Measurements from ENCODE around the gene SGMS2. TPM values are rescaled to one million over a fixed set of nuclear protein-coding genes. Genes with fewer than 3 reads are reported as not detected.

Gene SGMS2
- total RNA-seq, 1 donor from 2014 or later: 84.2 TPM

DNA sequence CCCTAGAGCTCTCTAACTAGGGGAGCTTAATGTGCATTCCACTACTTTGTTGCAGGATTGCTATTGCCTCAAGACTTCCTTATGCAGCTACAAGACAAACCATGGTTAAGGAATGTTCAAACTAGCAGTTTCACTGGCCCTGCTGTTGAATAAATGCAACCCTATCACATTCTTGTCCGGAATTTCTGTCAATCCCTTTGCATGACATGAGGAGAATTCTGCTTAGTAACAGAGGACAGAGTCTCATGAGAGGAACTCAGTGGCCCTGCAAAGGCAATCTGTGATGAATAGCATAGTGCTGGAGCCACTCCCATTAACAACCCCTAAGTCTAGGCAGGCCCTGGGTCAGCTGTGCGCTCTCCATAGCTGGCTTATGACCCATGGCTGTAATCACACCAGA is 30.7 kb upstream of the SGMS2 start:
- DNase-seq (ENCODE audit: low read depth): no peak
- no peak overlapping the region for H3K4me3 ChIP-seq (ENCODE audit: low read depth, low read length)
- TF ChIP-seq, protein P1, sequence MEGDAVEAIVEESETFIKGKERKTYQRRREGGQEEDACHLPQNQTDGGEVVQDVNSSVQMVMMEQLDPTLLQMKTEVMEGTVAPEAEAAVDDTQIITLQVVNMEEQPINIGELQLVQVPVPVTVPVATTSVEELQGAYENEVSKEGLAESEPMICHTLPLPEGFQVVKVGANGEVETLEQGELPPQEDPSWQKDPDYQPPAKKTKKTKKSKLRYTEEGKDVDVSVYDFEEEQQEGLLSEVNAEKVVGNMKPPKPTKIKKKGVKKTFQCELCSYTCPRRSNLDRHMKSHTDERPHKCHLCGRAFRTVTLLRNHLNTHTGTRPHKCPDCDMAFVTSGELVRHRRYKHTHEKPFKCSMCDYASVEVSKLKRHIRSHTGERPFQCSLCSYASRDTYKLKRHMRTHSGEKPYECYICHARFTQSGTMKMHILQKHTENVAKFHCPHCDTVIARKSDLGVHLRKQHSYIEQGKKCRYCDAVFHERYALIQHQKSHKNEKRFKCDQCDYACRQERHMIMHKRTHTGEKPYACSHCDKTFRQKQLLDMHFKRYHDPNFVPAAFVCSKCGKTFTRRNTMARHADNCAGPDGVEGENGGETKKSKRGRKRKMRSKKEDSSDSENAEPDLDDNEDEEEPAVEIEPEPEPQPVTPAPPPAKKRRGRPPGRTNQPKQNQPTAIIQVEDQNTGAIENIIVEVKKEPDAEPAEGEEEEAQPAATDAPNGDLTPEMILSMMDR (conservative IDR thresholded peaks at IDR 0.05; ENCODE audit: low read depth, low read length): no peak

DNA sequence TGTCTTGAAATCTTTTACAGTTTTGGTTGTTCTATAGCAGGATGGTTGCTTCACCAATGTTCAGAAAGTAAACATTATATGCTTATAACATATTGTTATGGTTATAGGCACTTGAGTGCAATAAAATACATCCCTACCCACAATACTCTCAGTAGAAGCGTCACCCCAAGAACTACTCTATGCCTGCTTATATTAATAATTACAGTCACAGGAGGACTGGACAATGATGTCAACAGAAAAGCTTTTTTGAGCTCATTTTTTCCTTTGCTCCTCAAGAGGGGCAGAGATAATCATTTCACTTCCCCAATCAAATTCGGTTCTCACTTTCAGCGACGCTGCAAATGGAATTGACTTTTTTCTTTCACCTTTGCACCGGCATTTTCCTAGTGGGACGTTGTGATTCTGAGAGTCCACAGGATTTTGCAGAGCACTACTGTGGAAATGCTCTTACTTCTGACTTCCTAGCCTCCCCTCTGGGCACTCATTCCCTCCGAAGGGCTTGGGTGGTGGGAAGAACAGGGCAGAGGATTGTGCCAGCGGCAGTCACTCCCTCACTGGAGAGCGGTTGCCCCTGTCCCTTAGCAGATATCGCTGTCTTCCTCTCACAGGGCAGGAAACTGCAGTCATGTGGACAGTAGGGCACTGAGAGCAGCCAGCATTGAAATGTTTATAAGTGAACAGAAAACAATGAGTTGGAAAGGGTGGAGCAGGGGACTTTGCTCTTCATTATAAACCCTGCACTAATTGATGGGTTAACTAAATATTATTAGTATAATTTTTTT is 24.9 kb upstream of the SGMS2 start:
- DNase-seq (ENCODE audit: low read depth): no peak
- H3K4me3 ChIP-seq (ENCODE audit: low read depth, low read length): peak overlapping the region; percentile 53
- TF ChIP-seq, protein P1 (conservative IDR thresholded peaks at IDR 0.05; ENCODE audit: low read depth, low read length): no peak

DNA sequence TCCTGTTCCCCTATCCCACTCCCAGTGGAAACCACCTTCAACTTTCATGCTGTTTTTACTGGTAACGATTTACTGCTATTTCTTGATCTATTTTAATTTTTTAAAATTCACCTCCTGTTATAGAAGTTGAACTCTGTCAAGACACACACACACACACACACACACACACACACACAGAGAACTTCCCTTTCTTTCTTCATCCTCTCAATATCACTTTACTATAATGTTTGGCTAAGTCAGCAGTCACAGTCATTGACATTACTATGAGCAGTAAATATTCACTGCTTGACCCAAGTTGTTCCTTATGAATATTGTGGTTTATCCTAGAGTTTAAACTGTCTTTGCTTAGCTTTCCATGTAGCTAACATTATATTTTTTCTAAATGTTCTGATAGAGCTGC is 24.0 kb upstream of the SGMS2 start:
- no peak overlapping the region for H3K4me3 ChIP-seq (ENCODE audit: low read depth, low read length)
- TF ChIP-seq, protein P1 (conservative IDR thresholded peaks at IDR 0.05; ENCODE audit: low read depth, low read length): no peak
- DNase-seq (ENCODE audit: low read depth): no peak

DNA sequence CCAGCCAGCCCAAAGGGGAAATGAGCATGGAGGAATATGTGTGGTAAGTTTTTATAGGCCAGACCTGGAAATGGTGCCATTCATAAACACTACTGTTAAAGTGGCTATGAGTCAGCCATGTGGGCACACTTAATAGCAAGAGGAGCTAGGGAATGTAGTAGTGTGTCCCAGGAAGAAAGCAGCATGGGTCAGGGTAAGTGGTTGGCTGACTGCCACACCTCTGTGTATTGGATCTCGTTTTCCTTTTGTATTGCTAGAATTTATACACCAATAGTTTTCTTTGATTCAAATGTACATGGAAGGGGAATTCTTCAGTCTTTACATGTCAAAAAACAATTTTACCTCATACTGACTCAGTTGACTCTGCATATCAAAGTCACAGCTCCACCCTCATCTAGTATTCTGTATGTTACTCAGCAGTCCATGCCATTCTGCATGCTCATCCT is 22.9 kb upstream of the SGMS2 start:
- DNase-seq (ENCODE audit: low read depth): no peak
- TF ChIP-seq, protein P1 (conservative IDR thresholded peaks at IDR 0.05; ENCODE audit: low read depth, low read length): no peak
- H3K4me3 ChIP-seq (ENCODE audit: low read depth, low read length): no peak overlapping the region

DNA sequence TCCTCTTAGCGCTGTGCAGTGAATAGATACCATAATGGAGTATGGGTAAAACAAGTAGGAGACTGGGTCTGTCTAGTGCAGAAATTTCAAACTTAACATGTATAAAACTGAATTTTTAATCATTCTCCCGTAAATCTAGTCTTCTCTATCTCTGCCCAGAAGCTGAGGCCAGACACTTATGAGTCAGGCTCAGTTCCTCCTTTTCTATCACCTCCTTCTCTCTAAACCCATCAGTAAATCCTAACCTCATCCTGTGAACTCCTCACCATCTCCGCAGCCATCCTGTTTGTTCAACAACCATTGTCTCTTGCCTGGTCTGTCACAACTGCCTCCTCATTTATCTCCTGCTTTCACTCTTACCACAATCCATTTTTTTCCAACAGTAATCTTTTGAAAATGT is 19.8 kb upstream of the SGMS2 start:
- TF ChIP-seq, protein P1 (conservative IDR thresholded peaks at IDR 0.05; ENCODE audit: low read depth, low read length): no peak
- no peak for DNase-seq (ENCODE audit: low read depth)
- H3K4me3 ChIP-seq (ENCODE audit: low read depth, low read length): no peak overlapping the region

DNA sequence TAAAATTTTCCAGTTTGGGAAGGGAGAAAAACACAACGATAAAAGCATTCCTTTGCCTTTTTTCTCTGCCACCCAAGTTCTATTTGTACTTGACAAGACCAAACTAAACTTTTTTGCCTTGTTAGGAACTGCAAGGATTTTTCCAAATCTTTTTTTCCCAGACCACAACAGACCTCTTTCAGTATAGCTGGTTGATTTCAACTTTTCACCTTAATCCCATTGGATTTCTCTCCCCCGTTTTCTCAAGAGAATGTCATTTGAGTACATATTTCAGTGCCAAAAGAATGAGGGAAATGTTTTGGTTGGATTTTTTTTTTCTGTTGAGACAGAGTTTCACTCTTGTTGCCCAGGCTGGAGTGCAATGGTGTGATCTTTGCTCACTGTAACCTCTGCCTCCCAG is 18.5 kb upstream of the SGMS2 start:
- DNase-seq (ENCODE audit: low read depth): no peak
- H3K4me3 ChIP-seq (ENCODE audit: low read depth, low read length): no peak overlapping the region
- TF ChIP-seq, protein P1 (conservative IDR thresholded peaks at IDR 0.05; ENCODE audit: low read depth, low read length): no peak

DNA sequence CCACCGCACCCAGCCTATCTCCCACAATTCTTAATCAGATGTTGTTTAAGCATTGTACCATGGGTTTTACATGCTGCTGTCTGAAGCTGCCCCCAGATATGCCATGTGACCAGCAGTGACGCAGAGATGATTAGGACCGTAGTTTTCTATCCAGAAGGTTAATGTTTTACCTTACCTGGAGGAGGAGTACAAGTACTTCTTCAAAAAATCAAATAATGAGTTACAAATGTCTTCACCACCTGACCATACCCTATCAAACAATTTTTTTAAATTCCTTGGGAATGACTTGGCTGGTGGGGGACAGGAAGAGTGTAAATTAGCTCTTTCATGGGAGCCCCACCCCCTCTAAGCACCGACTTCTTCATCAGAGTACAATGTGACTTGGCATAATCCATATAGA is 16.2 kb upstream of the SGMS2 start:
- TF ChIP-seq, protein P1 (conservative IDR thresholded peaks at IDR 0.05; ENCODE audit: low read depth, low read length): no peak
- no peak overlapping the region for H3K4me3 ChIP-seq (ENCODE audit: low read depth, low read length)
- DNase-seq (ENCODE audit: low read depth): no peak
